Stimulated activated CD4-positive, alpha-beta T cell treated with anti-CD3 and anti-CD28 coated beads, Interleukin-4, amount 100 ng/mL, for 24 hours (primary cell): ENCODE results near the gene CRACR2A.
A peak's percentile ranks its signal among the peaks of the same experiment; 100 is the strongest.

Experiments used
- DNase-seq: peaks from one replicate; pipeline ENCODE4 v3.0.0-alpha.2; 2020

Gene CRACR2A, protein sequence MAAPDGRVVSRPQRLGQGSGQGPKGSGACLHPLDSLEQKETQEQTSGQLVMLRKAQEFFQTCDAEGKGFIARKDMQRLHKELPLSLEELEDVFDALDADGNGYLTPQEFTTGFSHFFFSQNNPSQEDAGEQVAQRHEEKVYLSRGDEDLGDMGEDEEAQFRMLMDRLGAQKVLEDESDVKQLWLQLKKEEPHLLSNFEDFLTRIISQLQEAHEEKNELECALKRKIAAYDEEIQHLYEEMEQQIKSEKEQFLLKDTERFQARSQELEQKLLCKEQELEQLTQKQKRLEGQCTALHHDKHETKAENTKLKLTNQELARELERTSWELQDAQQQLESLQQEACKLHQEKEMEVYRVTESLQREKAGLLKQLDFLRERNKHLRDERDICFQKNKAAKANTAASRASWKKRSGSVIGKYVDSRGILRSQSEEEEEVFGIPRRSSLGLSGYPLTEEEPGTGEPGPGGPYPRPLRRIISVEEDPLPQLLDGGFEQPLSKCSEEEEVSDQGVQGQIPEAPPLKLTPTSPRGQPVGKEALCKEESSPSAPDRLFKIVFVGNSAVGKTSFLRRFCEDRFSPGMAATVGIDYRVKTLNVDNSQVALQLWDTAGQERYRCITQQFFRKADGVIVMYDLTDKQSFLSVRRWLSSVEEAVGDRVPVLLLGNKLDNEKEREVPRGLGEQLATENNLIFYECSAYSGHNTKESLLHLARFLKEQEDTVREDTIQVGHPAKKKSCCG

DNA sequence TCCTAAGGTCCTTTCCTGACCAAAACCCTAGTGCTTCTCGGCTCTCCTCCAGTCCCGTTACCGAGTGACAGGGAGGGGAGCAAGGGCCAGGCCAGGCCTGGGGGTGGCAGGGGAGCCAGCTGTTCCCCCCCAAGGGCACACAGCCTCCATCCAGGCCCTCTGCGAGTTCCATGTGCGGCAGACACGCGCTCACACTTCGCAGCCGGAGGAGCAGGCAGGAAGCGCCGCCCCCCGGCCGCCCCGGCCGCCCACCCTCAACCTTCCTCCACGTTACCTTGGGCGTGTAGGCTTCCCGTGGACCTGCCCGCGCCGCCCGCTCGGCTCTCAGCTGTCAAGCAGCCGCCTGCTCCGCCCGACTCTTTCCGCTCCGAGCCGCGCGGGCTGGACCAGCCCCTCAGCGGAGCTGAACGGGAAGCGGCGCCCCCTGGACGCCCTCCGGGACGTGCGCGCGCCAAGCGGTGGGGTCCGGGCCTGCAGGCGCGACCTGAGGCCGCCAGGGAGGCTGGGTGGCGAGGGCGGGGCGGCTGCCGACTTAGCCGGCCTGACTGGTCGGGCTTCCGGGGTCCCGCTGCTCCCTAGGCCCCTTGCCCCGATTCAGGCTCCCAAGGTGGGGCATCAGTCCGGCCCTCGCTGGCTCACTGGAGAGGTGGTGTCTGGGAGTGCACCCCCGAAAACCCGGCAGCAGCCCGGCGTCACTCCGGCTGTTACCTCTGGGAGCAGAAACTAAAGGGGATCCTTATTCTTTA is at the start of gene CRACR2A:
TSS of gene CRACR2A (minus strand) at position 369 of the 746 bp plus-strand sequence. CDS start 56,110 bp downstream, outside the sequence.
- DNase-seq = peak; percentile 84

- DNase-seq = no peak
Observed at GRCh38 chr12:3797531-3798048, 44.7 kb upstream of the CRACR2A start.

GRCh38 chr12:3795492-3796133 is 42.7 kb upstream of the CRACR2A start:
- no peak for DNase-seq

- no peak for DNase-seq
Observed at GRCh38 chr12:3795066-3795465, 42.2 kb upstream of the CRACR2A start.

GRCh38 chr12:3792623-3793288 is 39.8 kb upstream of the CRACR2A start:
- DNase-seq = no peak

DNA sequence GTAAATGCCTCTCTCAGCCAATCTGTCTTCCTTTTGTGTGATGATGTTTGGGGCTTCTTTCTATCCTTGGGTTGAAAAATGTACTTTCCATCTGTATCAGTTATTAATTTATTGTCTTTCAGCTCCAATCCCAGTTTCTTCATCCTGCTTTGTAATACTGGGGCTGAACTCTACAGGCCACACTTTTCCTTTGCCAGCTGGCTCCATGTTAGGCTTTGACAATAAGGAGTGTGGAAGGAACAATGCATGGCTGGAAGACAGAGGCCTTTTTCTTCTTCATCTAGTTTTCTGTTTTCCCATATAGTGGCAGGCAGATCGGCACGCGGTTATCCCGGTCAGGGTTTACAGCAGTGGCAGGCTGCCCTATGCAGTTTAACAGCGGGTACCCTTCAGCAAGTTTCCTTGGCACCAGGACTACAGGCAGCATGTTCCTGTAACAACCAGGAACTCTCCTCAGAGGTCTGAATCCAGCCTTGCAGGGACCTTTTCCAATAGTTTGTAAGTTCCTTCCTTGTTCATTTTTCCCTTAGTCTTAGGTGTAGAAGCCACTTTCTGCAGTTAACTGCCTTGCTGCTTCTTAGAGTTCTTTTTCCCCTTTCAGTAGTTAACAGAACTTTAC is 38.5 kb upstream of the CRACR2A start:
- DNase-seq = no peak

DNA sequence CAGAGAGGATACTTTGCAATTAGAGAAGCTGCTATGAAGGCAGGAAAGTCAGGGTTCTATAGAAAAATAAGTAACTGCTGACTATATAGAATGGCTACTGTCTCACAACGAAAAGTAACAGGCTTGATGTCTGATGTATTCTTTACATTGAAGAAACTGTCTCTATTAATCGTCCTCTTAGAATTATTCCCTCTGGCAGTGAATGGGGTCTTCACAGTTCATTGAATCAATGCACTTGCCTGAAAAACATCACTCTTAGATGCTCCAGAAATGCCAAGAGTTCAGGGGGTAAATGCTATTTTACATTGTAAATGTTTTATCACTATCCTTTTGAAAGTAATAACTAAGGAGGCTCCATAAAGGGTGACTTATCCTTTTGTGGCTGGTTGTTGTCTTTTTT is 37.7 kb upstream of the CRACR2A start:
- DNase-seq = no peak

GRCh38 chr12:3789838-3790237 is 36.9 kb upstream of the CRACR2A start:
- DNase-seq = no peak

GRCh38 chr12:3777206-3777809 is 24.4 kb upstream of the CRACR2A start:
- no peak for DNase-seq

DNA sequence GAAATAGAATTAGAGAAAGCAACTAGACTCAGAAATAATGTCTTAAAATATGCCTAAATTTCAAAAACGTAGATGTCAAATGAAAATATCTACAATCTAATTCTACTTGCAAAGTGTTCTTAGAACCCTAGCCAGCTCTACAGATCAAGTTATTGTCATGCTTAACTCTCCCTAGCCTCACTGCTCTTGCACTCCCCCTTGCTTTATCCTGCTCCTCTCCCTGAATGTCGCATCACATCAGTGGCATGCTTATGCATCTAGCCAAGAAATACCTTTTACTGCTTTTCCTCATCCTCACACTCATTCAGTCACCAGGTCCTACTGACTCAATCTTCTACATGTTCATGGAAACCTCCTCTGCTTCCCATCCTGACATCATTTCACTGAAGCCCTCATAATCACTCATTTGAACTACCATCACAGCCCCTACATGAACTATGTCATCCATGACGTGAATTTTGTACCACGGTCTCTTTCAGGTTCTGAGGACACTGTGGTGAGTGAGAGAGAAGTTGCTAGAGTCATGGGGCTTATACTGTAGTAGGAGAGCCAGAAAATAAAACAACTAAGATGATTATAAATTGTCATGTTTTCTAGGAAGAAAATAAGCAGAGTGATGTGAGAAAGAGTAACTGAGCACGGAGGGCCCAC is 22.6 kb upstream of the CRACR2A start:
- DNase-seq = no peak

DNA sequence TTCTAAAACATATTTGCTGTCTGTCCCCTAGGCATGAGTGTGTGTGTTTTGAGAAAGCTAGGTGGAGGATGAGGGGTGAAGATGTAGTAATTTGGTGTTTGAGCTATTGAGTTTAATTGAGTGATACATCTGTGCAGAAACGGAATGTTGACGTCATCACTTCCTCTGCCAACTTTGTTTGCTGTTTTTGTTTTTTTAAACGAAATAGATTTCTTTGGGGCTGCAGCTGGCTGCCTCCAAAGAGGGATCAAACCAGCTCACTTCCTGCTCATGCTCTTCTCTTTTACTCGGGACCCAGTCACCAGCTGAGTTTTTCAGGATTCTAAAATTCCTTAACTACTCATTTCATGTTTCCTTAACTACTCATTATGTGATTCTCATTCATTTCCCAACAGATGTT is 19.5 kb upstream of the CRACR2A start:
- DNase-seq = no peak

- no peak for DNase-seq
Observed at GRCh38 chr12:3771853-3772252, 18.9 kb upstream of the CRACR2A start.

GRCh38 chr12:3770891-3771290 is 18.0 kb upstream of the CRACR2A start:
- DNase-seq = no peak

- no peak for DNase-seq
Observed at GRCh38 chr12:3768911-3769447, 16.1 kb upstream of the CRACR2A start.

DNA sequence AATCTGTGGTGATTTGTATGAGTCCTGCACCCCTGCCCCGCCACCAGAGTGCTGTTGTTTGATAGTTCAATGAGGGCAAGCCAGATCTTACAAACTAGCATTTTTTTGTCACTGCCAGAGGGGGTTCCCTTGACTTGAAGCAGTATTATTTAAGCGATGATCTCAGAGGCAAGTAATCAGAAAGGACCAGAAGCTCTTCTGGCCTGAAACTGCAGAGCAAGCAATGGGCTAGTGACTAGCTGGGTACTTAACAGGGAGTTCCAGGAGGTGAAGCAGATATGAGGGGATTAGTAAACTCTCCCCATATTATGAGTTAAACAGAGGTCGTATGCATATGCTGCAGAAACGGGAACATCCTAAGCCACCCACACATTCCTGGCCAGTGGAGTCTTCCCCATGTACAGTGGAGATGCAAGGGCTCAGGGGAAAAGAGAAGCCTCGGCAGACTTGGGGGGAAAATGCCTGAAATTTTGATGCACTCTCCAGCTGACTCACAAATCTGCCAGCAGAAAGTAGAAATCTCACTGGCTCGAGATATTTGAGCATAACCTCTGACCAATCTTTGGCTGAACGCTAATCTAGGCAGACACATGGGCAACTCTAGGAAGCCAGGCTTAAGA is 8.3 kb upstream of the CRACR2A start:
- no peak for DNase-seq

DNA sequence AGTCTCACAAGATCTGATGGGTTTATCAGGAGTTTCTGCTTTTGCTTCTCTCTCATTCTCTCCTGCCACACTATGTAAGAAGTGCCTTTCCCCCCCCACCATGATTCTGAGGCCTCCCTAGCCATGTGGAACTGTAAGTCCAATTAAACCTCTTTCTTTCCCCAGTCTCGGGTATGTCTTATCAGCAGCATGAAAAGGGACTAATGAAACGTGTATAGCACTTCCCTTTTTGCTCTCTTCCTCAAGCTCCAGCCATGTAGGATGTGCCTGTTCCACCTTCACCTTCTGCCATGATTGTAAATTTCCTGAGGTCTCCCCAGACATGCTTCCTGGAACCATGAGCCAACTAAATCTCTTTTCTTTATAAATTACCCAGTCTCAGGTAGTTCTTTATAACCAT is 7.0 kb upstream of the CRACR2A start:
- no peak for DNase-seq

DNA sequence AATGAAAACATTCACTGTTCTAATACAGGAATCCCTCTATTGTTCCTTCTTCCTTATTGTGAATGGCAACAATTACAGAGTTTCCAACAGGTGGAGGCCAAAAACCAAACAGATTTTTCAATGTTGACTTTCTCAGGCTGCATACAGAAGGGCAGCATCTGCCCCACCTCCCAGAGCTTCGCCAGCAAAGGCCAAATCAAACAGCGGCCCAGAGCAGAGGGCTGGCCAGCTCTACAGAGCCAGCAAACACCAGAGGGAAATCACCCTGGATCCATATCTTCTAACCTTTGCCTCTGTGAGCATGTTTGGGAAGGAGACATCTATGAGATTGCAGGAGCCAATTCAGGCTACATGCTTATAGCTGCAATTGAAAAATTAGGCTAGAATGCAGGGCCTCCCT is 4.4 kb upstream of the CRACR2A start:
- DNase-seq = no peak

GRCh38 chr12:3755898-3756297 is 3.0 kb upstream of the CRACR2A start:
- DNase-seq = no peak

DNA sequence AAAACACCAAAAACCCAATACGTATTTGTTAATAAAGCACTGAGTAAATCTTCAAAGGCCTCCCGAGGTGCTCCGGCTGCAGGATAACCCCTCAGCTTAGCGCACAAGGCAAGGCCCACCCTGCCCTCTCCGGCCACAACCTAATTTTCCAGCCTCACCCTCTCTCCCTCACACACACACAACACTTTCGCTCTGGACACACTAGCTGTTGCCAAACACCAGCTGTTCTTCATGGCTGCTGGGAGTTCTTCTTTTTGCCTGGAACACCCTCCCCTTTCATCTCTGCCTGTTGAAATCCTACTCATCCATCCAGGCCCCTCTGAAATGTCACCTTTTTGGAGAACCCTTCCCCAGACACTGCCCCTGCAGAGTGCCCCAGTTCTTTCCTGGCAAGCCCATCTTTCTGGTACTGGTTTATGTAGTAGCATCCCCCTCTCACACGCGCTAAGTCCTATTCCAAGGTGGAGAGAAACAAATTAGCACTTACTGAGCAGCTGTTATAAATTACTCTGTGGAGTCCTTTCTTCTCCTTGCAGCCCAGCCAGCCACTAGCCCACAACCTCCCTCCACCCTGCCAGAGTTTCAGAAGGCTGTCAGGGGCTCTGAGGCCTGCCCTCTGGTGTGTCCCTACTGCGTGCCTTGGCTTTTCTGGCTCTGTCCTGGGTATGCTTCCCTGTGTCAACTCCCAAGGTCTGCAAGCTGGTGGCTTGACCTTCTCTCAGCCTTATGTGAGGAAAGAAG is 805 bp upstream of the CRACR2A start:
- DNase-seq = peak; percentile 10
